HepG2 (cell line): ENCODE measurements around the gene VPS11. TPM values are rescaled to one million over a fixed set of nuclear protein-coding genes. Genes with fewer than 3 reads are reported as not detected.

ENCODE experiments used
- EP300 ChIP-seq, 3 experiments: sonication (generic) in 1 of 3; formaldehyde crosslinking in 1 of 3; IDR thresholded peaks; 2 replicates each; pipeline versions ENCODE4 v1.5.1 to v1.6.1; 2011 to 2020; ENCODE audit warnings: low read depth in 2 of 3, low read length in 2 of 3, borderline replicate concordance in 1 of 3, improper control_type of control experiment in 1 of 3, mild to moderate bottlenecking in 1 of 3, missing genetic modification reagents in 1 of 3, moderate library complexity in 1 of 3
- HMG20A ChIP-seq: IDR thresholded peaks from 2 replicates; pipeline ENCODE4 v1.6.1; 2016; ENCODE audit warnings: borderline replicate concordance
- MAFK ChIP-seq, 2 experiments: IDR thresholded peaks in 1 of 2; conservative IDR thresholded peaks in 1 of 2; 2 replicates each; pipeline ENCODE4 v1.6.1; 2011; ENCODE audit warnings: improper control_type of control experiment in 2 of 2, low read length in 2 of 2
- NFKB2 ChIP-seq: sonication (generic); formaldehyde crosslinking; IDR thresholded peaks from 2 replicates; pipeline ENCODE4 v1.4.0; 2020; ENCODE audit warnings: missing genetic modification reagents, borderline replicate concordance
- RARA ChIP-seq: IDR thresholded peaks from 2 replicates; pipeline ENCODE4 v1.6.1; 2016; ENCODE audit warnings: missing genetic modification reagents, missing compliant biosample characterization
- RCOR2 ChIP-seq: IDR thresholded peaks from 2 replicates; pipeline ENCODE4 v1.6.1; 2016; ENCODE audit warnings: missing biosample characterization, missing genetic modification reagents
- SMAD1 ChIP-seq: sonication (generic); formaldehyde crosslinking; IDR thresholded peaks from 2 replicates; pipeline ENCODE4 v1.4.0; 2020; ENCODE audit warnings: missing genetic modification reagents, low read depth, mild to moderate bottlenecking, borderline replicate concordance
- ZMYM2 ChIP-seq: sonication (generic); formaldehyde crosslinking; IDR thresholded peaks from 2 replicates; pipeline ENCODE4 v1.8.0; 2022; ENCODE audit warnings: mild to moderate bottlenecking, missing genetic modification reagents
- ZNF230 ChIP-seq: sonication (generic); formaldehyde crosslinking; IDR thresholded peaks from 2 replicates; pipeline ENCODE4 v1.4.0; 2020; ENCODE audit warnings: mild to moderate bottlenecking, missing genetic modification reagents
- ZNF354B ChIP-seq: sonication (generic); formaldehyde crosslinking; IDR thresholded peaks from 2 replicates; pipeline ENCODE4 v1.8.0; 2022; ENCODE audit warnings: mild to moderate bottlenecking, missing genetic modification reagents
- ZNF367 ChIP-seq: sonication (generic); formaldehyde crosslinking; IDR thresholded peaks from 2 replicates; pipeline ENCODE4 v1.4.0; 2020; ENCODE audit warnings: missing genetic modification reagents, borderline replicate concordance
- polyA plus RNA-seq, 8 experiments: library from polyadenylated mRNA; depleted of rRNA in 3 of 8; stranded (reverse) in 7 of 8; unstranded in 1 of 8; fragments of >200 nt; fragmentation: Illumina TruSeq in 4 of 8; extraction: Trizol in 4 of 8; gene quantifications; 2 replicates each; pipeline versions ENCODE4 v1.2.1 to v1.2.3, GENCODE V29; 2011 to 2016; ENCODE audit warnings: low read depth in 4 of 8, missing spikeins in 1 of 8, mixed read lengths in 1 of 8; ENCODE audit not compliant: insufficient read depth in 1 of 8
- total RNA-seq, 5 experiments: library from RNA; depleted of rRNA; stranded (reverse); fragments of >200 nt; fragmentation: Illumina TruSeq; extraction: Trizol; gene quantifications; 2 replicates each; pipeline ENCODE4 v1.2.3, GENCODE V29; 2016; ENCODE audit warnings: low read depth in 1 of 5
- TF ChIP-seq, protein P1 (sequence below): sonication (generic); formaldehyde crosslinking; IDR thresholded peaks from 2 replicates; pipeline ENCODE4 v1.5.1; 2020; ENCODE audit warnings: missing genetic modification reagents, mild to moderate bottlenecking, borderline replicate concordance
- TF ChIP-seq, protein P2 (sequence below): sonication (generic); formaldehyde crosslinking; IDR thresholded peaks from one replicate; pipeline ENCODE4 v1.5.1; 2020; ENCODE audit warnings: mild to moderate bottlenecking, missing genetic modification reagents; ENCODE audit errors: not compliant biosample characterization
- TF ChIP-seq, protein P3 (sequence below): sonication (generic); formaldehyde crosslinking; IDR thresholded peaks from 2 replicates; pipeline ENCODE4 v1.4.0; 2020; ENCODE audit warnings: mild to moderate bottlenecking, missing genetic modification reagents
- TF ChIP-seq, protein P4 (sequence below): sonication (generic); formaldehyde crosslinking; conservative IDR thresholded peaks from 2 replicates; pipeline ENCODE4 v1.8.1; 2023; ENCODE audit warnings: missing genetic modification reagents

Gene VPS11
- total and polyA plus RNA-seq, 2 of the 13 experiments (the other 11 are each of a cell fraction or from before 2014, with no cell fraction given): 13.7 to 21.6 TPM

DNA sequence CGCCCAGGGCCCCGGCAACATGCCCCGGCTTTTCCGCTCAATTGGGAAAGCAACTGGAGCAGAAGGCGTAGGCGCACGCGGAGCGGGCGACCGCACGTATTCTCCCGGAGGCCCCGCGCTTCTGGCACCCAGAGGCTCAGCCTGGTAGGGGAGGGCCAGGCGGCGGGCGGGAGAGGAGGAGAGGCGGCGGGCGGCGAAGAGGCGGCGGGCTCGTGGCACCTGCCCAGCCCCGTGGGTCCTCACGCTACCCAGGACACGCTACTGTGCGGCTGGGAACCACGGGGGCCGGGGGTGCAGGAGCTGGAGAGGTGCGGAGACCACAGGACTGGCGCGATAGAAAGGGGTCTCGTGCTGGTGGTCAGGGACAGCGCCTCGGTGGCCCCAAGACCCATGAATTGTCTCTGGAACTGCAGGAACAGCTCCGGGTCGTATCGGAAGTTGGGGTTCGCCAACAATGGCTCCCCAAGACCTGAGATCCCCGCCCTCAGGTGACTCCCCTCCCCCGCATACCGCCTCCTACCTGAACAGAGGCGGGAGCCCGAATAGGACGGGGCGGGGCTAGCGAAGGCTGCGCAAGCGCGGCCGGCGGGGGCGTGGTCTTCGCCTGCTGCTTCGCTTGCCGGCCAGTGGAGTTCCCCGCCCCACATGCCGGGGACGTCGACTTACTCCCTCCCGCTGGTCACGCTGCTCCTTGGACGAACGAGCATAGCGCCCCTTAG is 37.1 kb upstream of the VPS11 start, which contains the start of gene SLC37A4 (continued):
- TF ChIP-seq, protein P1, sequence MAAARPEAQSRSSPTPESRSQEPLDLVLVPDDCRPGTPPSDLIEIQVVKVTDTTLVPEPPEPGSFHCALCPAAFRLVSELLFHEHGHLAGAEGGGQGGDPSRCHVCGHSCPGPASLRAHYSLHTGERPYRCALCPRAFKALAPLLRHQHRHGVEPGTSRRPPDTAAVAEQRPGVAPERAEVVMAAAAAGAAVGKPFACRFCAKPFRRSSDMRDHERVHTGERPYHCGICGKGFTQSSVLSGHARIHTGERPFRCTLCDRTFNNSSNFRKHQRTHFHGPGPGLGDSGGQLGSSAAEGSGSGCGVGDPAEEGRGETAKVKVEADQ (CRISPR knock-in tag): peak; percentile 29; the same call in 1 of the 2 replicates
- TF ChIP-seq SMAD1 (CRISPR knock-in tag) (0 out of 2 replicates have a peak, but pooled peaks have one; percentile 34), ZMYM2 (peak; percentile 77), ZNF230 (CRISPR knock-in tag) (peak; percentile 27; the same call in 1 of the 2 replicates), MAFK (conservative IDR thresholded peaks at IDR 0.05 in 1 of 2, IDR thresholded peaks at IDR 0.05 in 1 of 2; ENCODE audit: low read length in 2 of 2) (no peak), ZNF367 (CRISPR knock-in tag) (no peak), NFKB2 (CRISPR knock-in tag) (peak; percentile 87; the same call in 1 of the 2 replicates), RARA (CRISPR knock-in tag) (peak; percentile 53), HMG20A (CRISPR knock-in tag) (peak; percentile 31; the same call in 1 of the 2 replicates), RCOR2 (0 out of 2 replicates have a peak, but pooled peaks have one; percentile 61), EP300 (IDR thresholded peaks at IDR 0.05; ENCODE audit: low read depth in 2 of 2, low read length in 2 of 2) (no peak), EP300 (CRISPR knock-in tag; IDR thresholded peaks at IDR 0.05; ENCODE audit: borderline replicate concordance) (no peak), ZNF354B (CRISPR knock-in tag) (no peak)
- TF ChIP-seq, protein P2, sequence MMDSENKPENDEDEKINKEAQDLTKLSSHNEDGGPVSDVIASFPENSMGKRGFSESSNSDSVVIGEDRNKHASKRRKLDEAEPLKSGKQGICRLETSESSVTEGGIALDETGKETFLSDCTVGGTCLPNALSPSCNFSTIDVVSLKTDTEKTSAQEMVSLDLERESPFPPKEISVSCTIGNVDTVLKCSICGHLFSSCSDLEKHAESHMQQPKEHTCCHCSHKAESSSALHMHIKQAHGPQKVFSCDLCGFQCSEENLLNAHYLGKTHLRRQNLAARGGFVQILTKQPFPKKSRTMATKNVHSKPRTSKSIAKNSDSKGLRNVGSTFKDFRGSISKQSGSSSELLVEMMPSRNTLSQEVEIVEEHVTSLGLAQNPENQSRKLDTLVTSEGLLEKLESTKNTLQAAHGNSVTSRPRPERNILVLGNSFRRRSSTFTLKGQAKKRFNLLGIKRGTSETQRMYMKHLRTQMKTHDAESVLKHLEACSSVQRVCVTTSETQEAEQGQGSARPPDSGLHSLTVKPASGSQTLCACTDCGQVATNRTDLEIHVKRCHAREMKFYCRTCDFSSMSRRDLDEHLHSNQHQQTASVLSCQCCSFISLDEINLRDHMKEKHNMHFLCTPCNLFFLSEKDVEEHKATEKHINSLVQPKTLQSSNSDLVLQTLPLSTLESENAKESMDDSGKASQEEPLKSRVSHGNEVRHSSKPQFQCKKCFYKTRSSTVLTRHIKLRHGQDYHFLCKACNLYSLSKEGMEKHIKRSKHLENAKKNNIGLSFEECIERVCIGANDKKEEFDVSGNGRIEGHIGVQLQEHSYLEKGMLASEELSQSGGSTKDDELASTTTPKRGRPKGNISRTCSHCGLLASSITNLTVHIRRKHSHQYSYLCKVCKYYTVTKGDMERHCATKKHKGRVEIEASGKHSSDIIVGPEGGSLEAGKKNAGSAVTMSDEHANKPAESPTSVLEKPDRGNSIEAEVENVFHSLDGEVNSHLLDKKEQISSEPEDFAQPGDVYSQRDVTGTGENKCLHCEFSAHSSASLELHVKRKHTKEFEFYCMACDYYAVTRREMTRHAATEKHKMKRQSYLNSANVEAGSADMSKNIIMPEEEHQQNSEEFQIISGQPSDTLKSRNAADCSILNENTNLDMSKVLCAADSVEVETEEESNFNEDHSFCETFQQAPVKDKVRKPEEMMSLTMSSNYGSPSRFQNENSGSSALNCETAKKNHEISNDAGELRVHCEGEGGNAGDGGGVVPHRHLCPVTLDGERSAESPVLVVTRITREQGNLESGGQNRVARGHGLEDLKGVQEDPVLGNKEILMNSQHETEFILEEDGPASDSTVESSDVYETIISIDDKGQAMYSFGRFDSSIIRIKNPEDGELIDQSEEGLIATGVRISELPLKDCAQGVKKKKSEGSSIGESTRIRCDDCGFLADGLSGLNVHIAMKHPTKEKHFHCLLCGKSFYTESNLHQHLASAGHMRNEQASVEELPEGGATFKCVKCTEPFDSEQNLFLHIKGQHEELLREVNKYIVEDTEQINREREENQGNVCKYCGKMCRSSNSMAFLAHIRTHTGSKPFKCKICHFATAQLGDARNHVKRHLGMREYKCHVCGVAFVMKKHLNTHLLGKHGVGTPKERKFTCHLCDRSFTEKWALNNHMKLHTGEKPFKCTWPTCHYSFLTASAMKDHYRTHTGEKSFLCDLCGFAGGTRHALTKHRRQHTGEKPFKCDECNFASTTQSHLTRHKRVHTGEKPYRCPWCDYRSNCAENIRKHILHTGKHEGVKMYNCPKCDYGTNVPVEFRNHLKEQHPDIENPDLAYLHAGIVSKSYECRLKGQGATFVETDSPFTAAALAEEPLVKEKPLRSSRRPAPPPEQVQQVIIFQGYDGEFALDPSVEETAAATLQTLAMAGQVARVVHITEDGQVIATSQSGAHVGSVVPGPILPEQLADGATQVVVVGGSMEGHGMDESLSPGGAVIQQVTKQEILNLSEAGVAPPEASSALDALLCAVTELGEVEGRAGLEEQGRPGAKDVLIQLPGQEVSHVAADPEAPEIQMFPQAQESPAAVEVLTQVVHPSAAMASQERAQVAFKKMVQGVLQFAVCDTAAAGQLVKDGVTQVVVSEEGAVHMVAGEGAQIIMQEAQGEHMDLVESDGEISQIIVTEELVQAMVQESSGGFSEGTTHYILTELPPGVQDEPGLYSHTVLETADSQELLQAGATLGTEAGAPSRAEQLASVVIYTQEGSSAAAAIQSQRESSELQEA (CRISPR knock-in tag): no peak
- TF ChIP-seq, protein P3, sequence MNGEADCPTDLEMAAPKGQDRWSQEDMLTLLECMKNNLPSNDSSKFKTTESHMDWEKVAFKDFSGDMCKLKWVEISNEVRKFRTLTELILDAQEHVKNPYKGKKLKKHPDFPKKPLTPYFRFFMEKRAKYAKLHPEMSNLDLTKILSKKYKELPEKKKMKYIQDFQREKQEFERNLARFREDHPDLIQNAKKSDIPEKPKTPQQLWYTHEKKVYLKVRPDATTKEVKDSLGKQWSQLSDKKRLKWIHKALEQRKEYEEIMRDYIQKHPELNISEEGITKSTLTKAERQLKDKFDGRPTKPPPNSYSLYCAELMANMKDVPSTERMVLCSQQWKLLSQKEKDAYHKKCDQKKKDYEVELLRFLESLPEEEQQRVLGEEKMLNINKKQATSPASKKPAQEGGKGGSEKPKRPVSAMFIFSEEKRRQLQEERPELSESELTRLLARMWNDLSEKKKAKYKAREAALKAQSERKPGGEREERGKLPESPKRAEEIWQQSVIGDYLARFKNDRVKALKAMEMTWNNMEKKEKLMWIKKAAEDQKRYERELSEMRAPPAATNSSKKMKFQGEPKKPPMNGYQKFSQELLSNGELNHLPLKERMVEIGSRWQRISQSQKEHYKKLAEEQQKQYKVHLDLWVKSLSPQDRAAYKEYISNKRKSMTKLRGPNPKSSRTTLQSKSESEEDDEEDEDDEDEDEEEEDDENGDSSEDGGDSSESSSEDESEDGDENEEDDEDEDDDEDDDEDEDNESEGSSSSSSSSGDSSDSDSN: peak; percentile 77
- TF ChIP-seq, protein P4, sequence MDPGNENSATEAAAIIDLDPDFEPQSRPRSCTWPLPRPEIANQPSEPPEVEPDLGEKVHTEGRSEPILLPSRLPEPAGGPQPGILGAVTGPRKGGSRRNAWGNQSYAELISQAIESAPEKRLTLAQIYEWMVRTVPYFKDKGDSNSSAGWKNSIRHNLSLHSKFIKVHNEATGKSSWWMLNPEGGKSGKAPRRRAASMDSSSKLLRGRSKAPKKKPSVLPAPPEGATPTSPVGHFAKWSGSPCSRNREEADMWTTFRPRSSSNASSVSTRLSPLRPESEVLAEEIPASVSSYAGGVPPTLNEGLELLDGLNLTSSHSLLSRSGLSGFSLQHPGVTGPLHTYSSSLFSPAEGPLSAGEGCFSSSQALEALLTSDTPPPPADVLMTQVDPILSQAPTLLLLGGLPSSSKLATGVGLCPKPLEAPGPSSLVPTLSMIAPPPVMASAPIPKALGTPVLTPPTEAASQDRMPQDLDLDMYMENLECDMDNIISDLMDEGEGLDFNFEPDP (CRISPR knock-in tag): no peak
